Superior temporal gyrus (tissue), 1 donor: ENCODE data around the gene ZNF423.

Experiments
- DNase-seq: peaks from one replicate; pipeline ENCODE4 v3.0.0-alpha.2; 2016; ENCODE audit errors: extremely low spot score

ZNF423 gene

DNA sequence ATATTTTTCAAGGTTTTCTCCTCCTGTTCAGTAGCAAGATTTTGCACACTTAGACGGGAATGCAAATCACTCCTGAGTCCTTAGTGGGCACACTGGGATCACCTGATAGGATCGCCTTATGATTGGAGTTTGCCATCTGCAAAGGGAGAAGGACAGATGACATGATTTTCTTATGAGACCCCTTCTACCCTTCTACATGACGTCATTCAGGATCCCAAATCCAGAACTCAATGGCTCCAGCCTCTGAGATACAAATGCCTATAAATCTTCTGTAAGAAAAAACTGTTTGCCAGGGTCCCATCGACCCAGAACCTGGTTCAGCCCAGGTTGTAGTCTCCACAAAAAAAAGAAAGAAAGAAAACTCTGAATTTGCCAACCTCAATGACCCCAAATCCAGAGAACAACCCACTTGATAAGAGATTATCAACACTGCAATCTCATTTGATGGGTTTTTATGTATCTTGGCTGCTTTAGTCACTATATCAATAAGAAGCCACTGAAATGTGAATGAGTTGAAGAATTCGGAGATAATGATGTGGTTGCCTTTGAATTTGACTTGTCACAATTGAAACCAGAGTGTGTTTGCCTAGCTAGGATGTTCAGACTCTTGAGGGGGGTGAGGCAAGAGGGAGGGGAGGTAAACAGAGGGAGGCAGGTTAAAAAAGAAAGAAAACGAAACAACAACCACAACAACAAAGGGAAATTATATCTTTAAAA, 6.7 kb downstream of the ZNF423 start:
- no peak for DNase-seq

- DNase-seq: no peak
Observed at GRCh38 chr16:49848530-49848929, 7.4 kb downstream of the ZNF423 start.

DNA sequence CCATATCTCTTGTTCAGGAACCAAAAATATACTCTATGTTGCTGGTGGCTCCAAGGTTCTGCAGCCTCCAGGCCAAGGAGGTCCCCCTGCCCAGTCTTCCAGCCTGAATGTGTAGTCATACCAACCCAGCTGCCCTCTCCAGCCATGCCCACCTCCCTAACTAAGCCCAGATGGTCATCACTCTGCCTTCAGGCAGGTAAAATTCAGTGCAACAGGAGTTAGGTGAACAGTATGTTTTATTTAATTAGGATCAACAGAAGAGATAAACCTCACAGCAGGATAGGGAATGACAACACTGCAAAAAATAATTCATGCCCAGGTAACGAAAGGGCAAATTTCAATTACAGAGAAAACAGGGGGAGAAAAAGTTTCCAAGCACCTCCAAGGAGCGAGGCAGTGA, 9.1 kb downstream of the ZNF423 start:
- no peak for DNase-seq

GRCh38 chr16:49844359-49844758, 11.6 kb downstream of the ZNF423 start:
- DNase-seq: no peak

- no peak for DNase-seq
Observed at GRCh38 chr16:49843758-49844157, 12.2 kb downstream of the ZNF423 start.

- no peak for DNase-seq
Observed at GRCh38 chr16:49842972-49843371, 12.9 kb downstream of the ZNF423 start.

DNA sequence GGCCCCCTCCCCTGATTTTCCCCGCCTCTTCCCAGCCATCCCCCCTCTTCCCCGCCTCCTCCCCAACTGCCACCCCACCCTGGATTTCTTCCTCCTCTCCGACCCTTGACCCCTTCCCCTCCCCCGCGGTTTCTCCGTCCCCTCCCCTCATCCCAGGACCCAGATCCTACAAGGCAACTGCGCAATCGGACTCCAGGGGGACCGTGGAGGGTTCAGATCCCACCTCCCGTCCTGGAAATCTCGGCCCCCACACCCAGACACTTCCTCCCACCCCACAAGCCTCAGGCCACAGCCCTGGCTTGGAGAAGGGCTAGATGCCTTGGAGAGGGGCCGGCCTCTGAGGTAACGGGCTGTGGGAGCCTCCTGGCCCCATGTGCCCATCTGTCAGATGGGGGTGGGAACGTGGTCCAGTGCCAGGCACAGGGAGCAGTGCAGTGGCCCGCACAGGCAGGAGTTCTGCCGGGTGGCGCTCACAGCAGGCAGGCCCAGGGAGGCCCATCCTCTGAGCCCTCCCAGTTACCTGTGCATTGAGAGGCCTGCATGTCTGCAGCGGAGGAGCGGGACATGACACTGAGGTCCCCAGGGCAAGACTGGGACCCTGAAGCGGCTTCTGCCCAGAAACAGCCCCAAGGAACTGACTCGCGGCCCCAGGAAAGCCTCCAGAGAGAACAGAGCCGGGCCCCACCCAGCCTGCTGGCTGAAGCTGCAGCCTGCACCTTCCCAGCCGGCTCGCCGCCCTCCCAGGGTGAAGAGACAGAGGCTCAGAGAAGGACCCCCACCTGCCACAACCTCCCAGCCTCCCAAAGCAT, 16.7 kb downstream of the ZNF423 start:
- no peak for DNase-seq

GRCh38 chr16:49838441-49839016, 17.4 kb downstream of the ZNF423 start:
- DNase-seq: no peak

- DNase-seq: no peak
Observed at GRCh38 chr16:49837688-49838410, 18.1 kb downstream of the ZNF423 start.

DNA sequence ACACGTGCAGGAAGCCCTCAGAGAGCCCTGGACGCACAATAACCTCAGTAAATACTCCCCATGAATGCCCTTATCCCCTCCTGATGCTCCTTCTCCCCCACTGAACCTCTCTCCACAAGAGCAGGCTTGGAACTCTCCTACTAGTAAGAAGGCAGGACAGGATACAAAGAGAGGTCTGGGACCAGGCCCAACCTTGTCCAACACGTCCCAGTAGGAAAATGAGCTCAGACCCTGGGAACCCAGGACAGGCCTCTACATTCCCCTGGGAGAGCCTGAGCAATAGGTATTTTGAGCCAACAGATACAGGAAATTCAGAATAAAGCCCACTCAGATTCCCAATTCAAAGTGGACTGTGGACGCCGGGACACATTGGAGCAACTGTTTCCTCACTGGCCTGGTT, 19.2 kb downstream of the ZNF423 start:
- DNase-seq: no peak

- no peak for DNase-seq
Observed at GRCh38 chr16:49836218-49836617, 19.7 kb downstream of the ZNF423 start.

DNA sequence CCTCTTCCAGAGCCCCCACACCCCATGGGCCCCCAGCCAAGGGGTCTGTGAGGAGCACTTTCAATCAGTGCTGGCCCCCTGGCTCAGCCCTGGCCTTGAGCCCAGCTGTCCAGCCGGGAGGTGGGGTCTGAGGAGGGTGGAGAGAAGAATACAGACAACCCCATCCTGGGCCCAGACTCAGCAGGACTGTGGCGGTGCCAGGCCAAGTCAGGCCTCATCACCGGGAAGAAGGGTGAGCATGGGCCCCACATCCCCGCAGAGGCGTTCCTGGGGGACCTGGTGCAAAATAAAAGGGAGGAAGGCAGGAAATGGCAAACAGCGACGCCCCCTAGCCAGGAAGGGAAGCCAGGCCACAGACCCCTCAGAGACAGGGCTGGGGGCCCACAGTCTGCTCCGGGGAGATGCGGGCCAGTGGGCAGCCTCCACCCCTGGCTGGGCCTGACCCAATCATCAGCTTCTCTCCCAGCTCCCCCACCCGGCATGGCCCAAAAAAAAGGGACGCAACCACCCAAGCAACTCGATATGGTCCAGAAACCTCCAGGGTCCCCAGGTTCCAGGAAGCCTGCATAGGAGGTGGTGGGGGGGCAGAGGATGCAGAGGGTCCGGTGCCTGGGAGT, 20.6 kb downstream of the ZNF423 start:
- no peak for DNase-seq

- DNase-seq: no peak
Observed at GRCh38 chr16:49834531-49835151, 21.3 kb downstream of the ZNF423 start.

- DNase-seq: no peak
Observed at GRCh38 chr16:49833796-49834530, 21.9 kb downstream of the ZNF423 start.

DNA sequence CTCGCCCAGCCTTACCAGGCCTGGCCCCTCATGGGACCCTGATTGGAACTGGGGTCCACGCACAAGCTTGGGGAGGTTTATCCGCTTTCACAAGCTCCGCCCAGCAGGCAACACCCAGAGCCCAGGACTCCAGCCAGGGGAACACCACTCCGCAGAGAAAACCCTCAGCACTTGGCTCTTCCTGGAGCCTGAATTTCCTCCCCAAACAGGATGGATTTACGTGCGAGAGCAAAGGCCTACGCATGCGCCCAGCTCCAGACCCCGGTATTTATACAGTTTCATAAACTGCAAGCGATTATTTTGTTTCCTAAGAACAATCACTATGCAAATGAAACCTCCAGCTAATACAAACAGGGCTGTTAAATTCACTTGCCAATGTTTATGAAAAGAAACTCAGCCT, 22.8 kb downstream of the ZNF423 start:
- peak; percentile 25 for DNase-seq

GRCh38 chr16:49832177-49832576, 23.7 kb downstream of the ZNF423 start:
- DNase-seq: no peak

- no peak for DNase-seq
Observed at GRCh38 chr16:49830873-49831272, 25.0 kb downstream of the ZNF423 start.

GRCh38 chr16:49828533-49829267, 27.2 kb downstream of the ZNF423 start:
- no peak for DNase-seq

DNA sequence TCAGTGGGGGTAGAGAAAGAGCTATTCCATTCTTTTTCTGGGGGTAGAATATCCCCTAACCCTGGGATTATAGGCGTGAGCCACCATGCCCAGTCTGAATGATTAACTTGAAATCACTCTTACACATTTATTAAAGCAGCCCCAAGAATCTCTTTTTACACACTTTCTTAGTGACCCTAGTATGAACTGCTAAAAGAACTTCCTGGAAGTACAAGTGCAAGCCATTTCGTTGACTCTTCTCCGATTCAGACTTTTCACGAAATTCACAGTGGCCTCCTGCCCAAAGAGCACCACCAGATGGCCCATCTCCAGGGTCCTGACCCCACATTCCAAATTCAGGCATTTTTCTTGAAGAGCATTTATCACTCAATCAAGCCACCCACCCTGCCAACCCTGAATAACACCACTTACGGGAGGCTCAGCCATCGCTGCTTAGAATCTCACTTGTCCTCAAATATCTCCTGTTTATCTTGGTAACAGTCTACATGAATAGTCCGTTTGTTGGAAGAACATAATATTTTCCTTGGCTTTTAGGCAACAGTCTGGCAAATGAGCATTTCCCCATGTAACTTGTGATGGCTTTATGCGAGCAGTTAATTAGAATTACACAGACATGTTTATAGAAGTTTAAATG, 28.0 kb downstream of the ZNF423 start:
- DNase-seq: no peak
